ENCODE results near the gene FAM216B.
"Not testable (repeated sequence)": the region's sequence is repeated elsewhere in the genome, so short reads cannot be mapped to it uniquely, and the experiment has no call there.

Gene FAM216B

GRCh38 chr13:42786715-42787114 is 5.3 kb downstream of the FAM216B start:
- DNase-seq (ENCODE audit: low spot score) = no peak

GRCh38 chr13:42788601-42789000 is 7.2 kb downstream of the FAM216B start:
- DNase-seq (ENCODE audit: low spot score) = no peak

GRCh38 chr13:42792154-42792553 is 10.8 kb downstream of the FAM216B start:
- DNase-seq (ENCODE audit: low spot score) = no peak

GRCh38 chr13:42794577-42795275 is 13.3 kb downstream of the FAM216B start:
- no peak for DNase-seq (ENCODE audit: low spot score)

GRCh38 chr13:42795666-42796065 is 14.3 kb downstream of the FAM216B start:
- DNase-seq (ENCODE audit: low spot score) = no peak

- DNase-seq (ENCODE audit: low spot score) = no peak
These were observed 15.5 kb downstream of the FAM216B start for GRCh38 chr13:42796747-42797356.

GRCh38 chr13:42798118-42798517 is 16.7 kb downstream of the FAM216B start:
- DNase-seq (ENCODE audit: low spot score) = no peak

- no peak for DNase-seq (ENCODE audit: low spot score)
These were observed 18.8 kb downstream of the FAM216B start for GRCh38 chr13:42800109-42800643.

GRCh38 chr13:42803563-42804204 is 22.3 kb downstream of the FAM216B start:
- no peak for DNase-seq (ENCODE audit: low spot score)

GRCh38 chr13:42804244-42804874 is 23.0 kb downstream of the FAM216B start:
- DNase-seq (ENCODE audit: low spot score) = no peak

- DNase-seq (ENCODE audit: low spot score) = no peak
These were observed 25.9 kb downstream of the FAM216B start for GRCh38 chr13:42807241-42807640.

GRCh38 chr13:42807866-42808265 is 26.5 kb downstream of the FAM216B start:
- no peak for DNase-seq (ENCODE audit: low spot score)

GRCh38 chr13:42808341-42808940 is 27.1 kb downstream of the FAM216B start:
- no peak for DNase-seq (ENCODE audit: low spot score)

GRCh38 chr13:42812316-42812715 is 30.9 kb downstream of the FAM216B start:
- DNase-seq (ENCODE audit: low spot score) = no peak

- no peak for DNase-seq (ENCODE audit: low spot score)
These were observed 33.5 kb downstream of the FAM216B start for GRCh38 chr13:42814868-42815267.

GRCh38 chr13:42815681-42816080 is 34.3 kb downstream of the FAM216B start:
- DNase-seq (ENCODE audit: low spot score) = no peak

GRCh38 chr13:42816538-42816937 is 35.2 kb downstream of the FAM216B start:
- DNase-seq (ENCODE audit: low spot score) = no peak

GRCh38 chr13:42819687-42820086 is 38.3 kb downstream of the FAM216B start:
- not testable (repeated sequence) for DNase-seq (ENCODE audit: low spot score)

- DNase-seq (ENCODE audit: low spot score) = no peak
These were observed 39.1 kb downstream of the FAM216B start for GRCh38 chr13:42820451-42820850.

GRCh38 chr13:42821437-42821836 is 40.1 kb downstream of the FAM216B start:
- no peak for DNase-seq (ENCODE audit: low spot score)

GRCh38 chr13:42832341-42833096 is 51.1 kb downstream of the FAM216B start:
- DNase-seq (ENCODE audit: low spot score) = no peak
